GM19193 (cell line): ENCODE measurements around the gene SPDYE1.

ENCODE experiments used
- POLR2A ChIP-seq: IDR thresholded peaks from 4 replicates; pipeline ENCODE4 v1.6.1; 2011; ENCODE audit not compliant: insufficient read depth, insufficient read length; ENCODE audit errors: extremely low read depth

SPDYE1 gene

GRCh38 chr7:44046321-44047061 lies 48.8 kb downstream of the SPDYE1 start:
- peak; percentile 26 for TF ChIP-seq POLR2A

- no peak for TF ChIP-seq POLR2A
Observed at GRCh38 chr7:44048031-44048795, 50.5 kb downstream of the SPDYE1 start.

GRCh38 chr7:44050121-44050914 lies 52.6 kb downstream of the SPDYE1 start:
- TF ChIP-seq POLR2A = no peak

GRCh38 chr7:44050915-44051560 lies 53.3 kb downstream of the SPDYE1 start:
- no peak for TF ChIP-seq POLR2A

GRCh38 chr7:44051611-44052220 lies 54.0 kb downstream of the SPDYE1 start:
- TF ChIP-seq POLR2A = no peak

GRCh38 chr7:44052771-44053365 lies 55.2 kb downstream of the SPDYE1 start:
- no peak for TF ChIP-seq POLR2A

- TF ChIP-seq POLR2A = no peak
Observed at GRCh38 chr7:44056681-44057080, 59.0 kb downstream of the SPDYE1 start.

- no peak for TF ChIP-seq POLR2A
Observed at GRCh38 chr7:44057181-44057848, 59.6 kb downstream of the SPDYE1 start.

- TF ChIP-seq POLR2A = no peak
Observed at GRCh38 chr7:44057849-44058758, 60.4 kb downstream of the SPDYE1 start.

- TF ChIP-seq POLR2A = no peak
Observed at GRCh38 chr7:44058759-44059218, 61.1 kb downstream of the SPDYE1 start.

- TF ChIP-seq POLR2A = no peak
Observed at GRCh38 chr7:44059219-44060090, 61.8 kb downstream of the SPDYE1 start.
